SU-DHL-6 (cell line): ENCODE data around the gene PTAR1.

Source experiments
- H2AFZ ChIP-seq: fragments of 200-600 bp; sonication (generic); 2 replicates; pipeline ENCODE4 v1.6.1; 2014; ENCODE audit warnings: low read depth, mild to moderate bottlenecking, moderate library complexity, mixed read lengths, antibody characterized with exemption, low read length; ENCODE audit not compliant: severe bottlenecking
- H3F3A ChIP-seq: fragments of 200-600 bp; shearing (Covaris generic); 2 replicates; pipeline ENCODE4 v1.6.0; 2016; ENCODE audit warnings: antibody characterized with exemption, mild to moderate bottlenecking; ENCODE audit not compliant: insufficient read depth
- H3K27ac ChIP-seq: fragments of 200-600 bp; sonication (generic); 2 replicates; pipeline ENCODE4 v1.5.1; 2016; ENCODE audit warnings: low read depth, mild to moderate bottlenecking, low read length, moderate library complexity, mixed read lengths
- H3K27me3 ChIP-seq: fragments of 200-600 bp; sonication (generic), shearing (Covaris generic); 2 replicates; pipeline ENCODE4 v1.6.0; 2014; ENCODE audit warnings: mild to moderate bottlenecking, low read length
- H3K36me3 ChIP-seq: fragments of 200-600 bp; sonication (generic); 2 replicates; pipeline ENCODE4 v1.6.1; 2014; ENCODE audit warnings: mild to moderate bottlenecking, low read length, mixed read lengths
- H3K4me2 ChIP-seq: fragments of 300-600, 200-600 bp; shearing (Covaris generic), sonication (generic); 2 replicates; pipeline ENCODE4 v1.6.0; 2014; ENCODE audit warnings: low read length, low read depth, mild to moderate bottlenecking; ENCODE audit not compliant: poor library complexity, severe bottlenecking
- H3K4me3 ChIP-seq: fragments of 200-600 bp; sonication (generic); 2 replicates; pipeline ENCODE4 v1.5.1; 2014; ENCODE audit warnings: antibody characterized with exemption, low read length, mild to moderate bottlenecking, mixed read lengths; ENCODE audit not compliant: insufficient read depth, poor library complexity, severe bottlenecking
- H3K79me2 ChIP-seq: fragments of 200-600 bp; sonication (generic); 2 replicates; pipeline ENCODE4 v1.6.1; 2014; ENCODE audit warnings: mild to moderate bottlenecking, low read length, moderate library complexity; ENCODE audit not compliant: insufficient read depth
- H3K9ac ChIP-seq: fragments of 200-600 bp; sonication (generic); 2 replicates; pipeline ENCODE4 v1.7.0; 2014; ENCODE audit warnings: mild to moderate bottlenecking, low read length
- H3K9me2 ChIP-seq: fragments of 200-600 bp; sonication (generic); replicated peaks from 2 replicates; pipeline ENCODE4 v1.6.1; 2014; ENCODE audit warnings: low read length; ENCODE audit not compliant: insufficient read depth
- H3K9me3 ChIP-seq: fragments of 200-600 bp; sonication (generic); 2 replicates; pipeline ENCODE4 v1.6.1; 2014; ENCODE audit warnings: low read length, mixed read lengths; ENCODE audit not compliant: insufficient read depth
- H4K20me1 ChIP-seq: fragments of 200-600 bp; sonication (generic); 2 replicates; pipeline ENCODE4 v1.6.1; 2014; ENCODE audit warnings: low read depth, mild to moderate bottlenecking, antibody characterized with exemption, low read length, moderate library complexity, mixed read lengths
- CTCF ChIP-seq: fragments of 200-600 bp; sonication (generic); IDR thresholded peaks from one replicate; pipeline ENCODE4 v1.5.1; 2017; ENCODE audit warnings: antibody characterized with exemption, mild to moderate bottlenecking, low read length, moderate library complexity; ENCODE audit not compliant: insufficient read depth, poor library complexity, severe bottlenecking
- EZH2phosphoT487 ChIP-seq: fragments of 200-600 bp; sonication (generic), shearing (Covaris generic); conservative IDR thresholded peaks from 2 replicates; pipeline ENCODE4 v1.6.1; 2018; ENCODE audit warnings: mild to moderate bottlenecking, antibody characterized with exemption, low read length, moderate library complexity, mixed read lengths

The PTAR1 gene

GRCh38 chr9:69689991-69690538, 69.7 kb downstream of the PTAR1 start:
- Histone ChIP-seq H2AFZ (no peak overlapping the region), H3K9ac (no peak overlapping the region), H4K20me1 (no peaks in the 10 kb centered on the region), H3K79me2 (no peaks in the 10 kb centered on the region), H3K36me3 (no peaks in the 10 kb centered on the region), H3F3A (no peaks in the 10 kb centered on the region), H3K9me3 (no peaks in the 10 kb centered on the region), H3K4me3 (no peak overlapping the region), H3K9me2 (0 out of 2 replicates have a peak, but pooled peaks cover 5% of the 10 kb centered on the region), H3K4me2 (no peak overlapping the region), H3K27ac (no peak overlapping the region), H3K27me3 (no peaks in the 10 kb centered on the region)
- no peak for TF ChIP-seq EZH2phosphoT487
- TF ChIP-seq CTCF, result no peak

- Histone ChIP-seq H3K79me2 (no peaks in the 10 kb centered on the region), H3K9me3 (no peaks in the 10 kb centered on the region), H3K9ac (no peak overlapping the region), H3F3A (no peaks in the 10 kb centered on the region), H3K9me2 (no peaks in the 10 kb centered on the region), H4K20me1 (no peaks in the 10 kb centered on the region), H3K4me2 (no peak overlapping the region), H3K27ac (no peak overlapping the region), H2AFZ (no peak overlapping the region), H3K27me3 (no peaks in the 10 kb centered on the region), H3K4me3 (no peak overlapping the region), H3K36me3 (no peaks in the 10 kb centered on the region)
- no peak for TF ChIP-seq EZH2phosphoT487
Observed at GRCh38 chr9:69683927-69684326, 75.9 kb downstream of the PTAR1 start.

GRCh38 chr9:69678843-69679538, 80.8 kb downstream of the PTAR1 start:
- no peak overlapping the region for H3K27ac ChIP-seq
- no peaks in the 10 kb centered on the region for H4K20me1 ChIP-seq
- no peak overlapping the region for H3K4me2 ChIP-seq
- no peaks in the 10 kb centered on the region for H3K27me3 ChIP-seq
- H3F3A ChIP-seq, result no peaks in the 10 kb centered on the region
- H3K36me3 ChIP-seq, result no peaks in the 10 kb centered on the region
- no peak overlapping the region for H3K9ac ChIP-seq
- no peak overlapping the region for H3K4me3 ChIP-seq
- H3K79me2 ChIP-seq, result no peaks in the 10 kb centered on the region
- TF ChIP-seq CTCF, result no peak
- no peak for TF ChIP-seq EZH2phosphoT487
- no peaks in the 10 kb centered on the region for H3K9me3 ChIP-seq
- no peaks in the 10 kb centered on the region for H3K9me2 ChIP-seq
- H2AFZ ChIP-seq, result no peak overlapping the region

- Histone ChIP-seq H3K27ac (no peak overlapping the region), H2AFZ (no peak overlapping the region), H4K20me1 (no peaks in the 10 kb centered on the region)
Observed at GRCh38 chr9:69677931-69678330, 81.9 kb downstream of the PTAR1 start.

More at GRCh38 chr9:69677931-69678330, 81.9 kb downstream of the PTAR1 start:
- no peak overlapping the region for H3K4me2 ChIP-seq
- no peaks in the 10 kb centered on the region for H3K9me3 ChIP-seq
- H3K79me2 ChIP-seq, result no peaks in the 10 kb centered on the region
- H3K36me3 ChIP-seq, result no peaks in the 10 kb centered on the region
- no peaks in the 10 kb centered on the region for H3F3A ChIP-seq
- no peak overlapping the region for H3K4me3 ChIP-seq
- no peaks in the 10 kb centered on the region for H3K27me3 ChIP-seq
- H3K9ac ChIP-seq, result no peak overlapping the region
- no peak for TF ChIP-seq CTCF
- no peaks in the 10 kb centered on the region for H3K9me2 ChIP-seq
